ENCODE data around the gene RNF224.

The RNF224 gene

DNA sequence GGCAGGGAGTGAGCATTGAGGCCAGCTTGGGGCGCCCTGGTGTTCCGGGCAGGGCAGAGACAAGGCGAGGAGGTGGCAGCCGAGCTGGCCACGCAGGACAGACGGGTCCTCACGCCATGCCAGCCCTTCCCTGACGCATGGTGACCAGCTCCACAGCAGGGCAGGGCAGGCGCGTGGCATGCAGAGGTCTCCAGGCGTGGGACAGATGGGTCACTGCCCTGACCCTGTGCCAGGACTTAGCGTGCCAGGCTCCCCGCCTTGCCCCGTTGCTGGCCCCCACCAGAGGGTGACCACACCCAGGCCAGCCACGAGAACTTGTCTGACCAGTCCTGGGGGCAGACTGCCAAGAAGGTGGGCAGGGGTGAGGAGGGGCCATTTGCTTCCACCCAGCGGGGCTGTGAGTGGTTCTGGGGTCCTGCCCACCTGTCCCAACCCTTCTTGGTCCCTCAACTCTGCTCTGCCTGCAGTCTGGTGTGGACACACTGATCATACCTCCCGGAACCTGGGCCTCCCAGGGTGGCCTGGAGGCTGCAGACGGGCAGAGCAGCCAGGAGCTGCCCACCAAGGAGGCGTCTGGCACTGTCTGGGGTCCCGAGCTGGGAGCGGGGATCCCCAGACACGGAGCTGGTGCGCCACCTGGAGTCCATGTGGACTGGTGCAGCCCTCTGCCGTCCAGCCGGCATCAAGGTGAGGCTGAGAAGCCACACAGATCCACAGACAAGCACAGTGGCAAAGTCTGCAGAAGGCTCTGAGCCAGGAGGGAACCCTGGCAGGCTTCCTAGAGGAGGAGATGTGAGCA, at the start of gene RNF224:
TSS of gene RNF224 (plus strand) at position 449 of the 799 bp plus-strand sequence. CDS start 834 bp downstream, outside the sequence.
- peak; percentile 80 for FAIRE-seq

DNA sequence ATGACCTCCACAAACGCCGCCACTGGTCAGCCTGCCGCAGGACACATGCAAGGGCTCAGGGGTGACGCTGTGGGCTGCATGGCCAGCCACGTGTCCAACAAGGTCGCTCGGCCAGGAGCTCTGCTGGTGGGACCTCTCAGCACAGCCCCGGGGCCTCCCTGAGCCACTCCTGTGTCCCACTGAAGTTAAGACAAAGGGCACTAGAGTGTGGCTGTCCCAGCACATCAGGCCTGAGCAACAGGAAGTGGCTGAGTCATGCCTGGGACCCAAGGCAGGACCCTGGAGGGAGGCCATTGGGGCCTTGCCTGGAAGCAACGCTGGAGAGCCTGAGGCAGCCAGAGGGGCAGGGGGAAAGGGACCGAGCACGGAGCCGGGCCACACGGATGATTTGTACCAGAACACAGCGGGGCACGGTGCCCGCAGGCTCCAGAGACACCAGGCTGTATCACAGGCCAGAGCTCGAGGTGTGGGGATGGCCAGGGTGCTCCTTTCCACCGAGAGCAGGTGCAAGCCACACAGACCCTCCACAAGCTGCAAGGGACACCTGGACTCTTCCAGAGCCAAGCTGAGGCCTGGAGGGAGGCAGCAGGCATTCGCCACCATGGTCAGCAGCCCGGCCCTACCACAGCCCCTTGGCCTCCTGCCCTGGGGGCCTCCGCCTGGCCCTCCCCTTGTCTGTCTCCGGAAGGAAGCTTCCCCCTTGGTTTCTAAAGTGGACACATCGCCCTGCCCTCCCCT, 48.9 kb upstream of the RNF224 start:
- peak; percentile 69 for DNase-seq (ENCODE audit: insufficient read length, low spot score)
- FAIRE-seq: no peak
- no peak for TF ChIP-seq POLR2A (IDR thresholded peaks at IDR 0.05; ENCODE audit: low read depth, low read length)

More for the DNA sequence above, at the start of gene RNF224:
- peak; percentile 98 for DNase-seq (ENCODE audit: insufficient read length, low spot score)
- TF ChIP-seq POLR2A (IDR thresholded peaks at IDR 0.05; ENCODE audit: low read depth, low read length): no peak

DNA sequence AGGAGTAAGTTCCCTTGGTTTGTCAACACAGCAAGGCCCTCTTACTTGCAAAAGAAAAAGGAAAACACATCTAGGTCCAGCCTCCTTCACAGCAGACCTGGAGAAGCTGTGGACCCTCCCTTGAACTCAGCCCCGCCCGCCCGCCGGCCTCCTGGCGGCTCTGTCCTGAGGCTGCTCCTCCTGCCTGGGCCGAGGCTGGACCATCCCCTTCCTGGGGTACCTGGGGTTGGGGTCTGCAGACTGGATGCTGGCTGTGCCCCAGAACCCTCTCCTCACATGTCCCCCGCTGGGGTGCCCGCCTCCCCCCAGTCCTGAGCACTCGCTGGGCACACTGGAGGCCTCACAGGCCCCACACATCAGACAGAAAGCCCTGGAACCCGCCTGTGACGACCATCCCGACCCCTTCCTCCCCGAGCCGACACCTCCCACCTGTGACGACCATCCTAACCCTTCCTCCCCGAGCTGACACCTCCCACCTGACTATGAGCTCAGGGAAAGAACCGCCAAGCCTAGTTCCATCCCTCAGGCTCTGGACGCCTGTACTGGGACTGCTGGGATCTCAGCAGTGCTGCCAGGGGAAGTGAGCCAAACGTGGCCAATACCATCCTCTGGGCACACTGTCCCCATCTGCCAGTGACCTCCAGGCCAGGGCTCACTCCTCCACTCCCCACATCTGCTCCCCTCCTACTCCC, 48.2 kb upstream of the RNF224 start:
- no peak for FAIRE-seq
- no peak for TF ChIP-seq POLR2A (IDR thresholded peaks at IDR 0.05; ENCODE audit: low read depth, low read length)
- no peak for DNase-seq (ENCODE audit: insufficient read length, low spot score)

DNA sequence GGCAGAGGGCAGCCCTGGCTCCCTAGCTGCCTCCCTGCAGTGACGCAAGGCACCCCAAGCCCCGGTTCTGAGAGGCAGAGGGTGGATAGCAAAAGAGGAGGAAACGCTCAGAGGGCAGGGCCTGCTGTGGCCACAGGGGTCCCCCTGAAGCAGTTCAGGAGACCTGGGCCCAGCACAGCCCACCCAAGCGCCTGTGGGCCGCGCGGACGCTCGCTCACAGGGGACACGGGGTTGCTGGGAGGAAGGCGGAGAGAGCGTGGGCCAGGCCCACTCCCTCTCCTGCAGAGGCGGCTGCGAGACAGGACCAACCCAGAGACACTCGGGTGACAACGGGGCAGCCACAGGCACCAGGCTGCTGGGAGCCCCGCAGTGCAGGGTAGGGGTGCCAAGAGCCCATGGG, 47.5 kb upstream of the RNF224 start:
- FAIRE-seq (no peak), DNase-seq (ENCODE audit: insufficient read length, low spot score) (no peak)
- no peak for TF ChIP-seq POLR2A (IDR thresholded peaks at IDR 0.05; ENCODE audit: low read depth, low read length)

- TF ChIP-seq POLR2A (IDR thresholded peaks at IDR 0.05; ENCODE audit: low read depth, low read length): no peak
- FAIRE-seq (no peak), DNase-seq (ENCODE audit: insufficient read length, low spot score) (no peak)
These were observed 46.8 kb upstream of the RNF224 start for GRCh38 chr9:137180491-137180890.

DNA sequence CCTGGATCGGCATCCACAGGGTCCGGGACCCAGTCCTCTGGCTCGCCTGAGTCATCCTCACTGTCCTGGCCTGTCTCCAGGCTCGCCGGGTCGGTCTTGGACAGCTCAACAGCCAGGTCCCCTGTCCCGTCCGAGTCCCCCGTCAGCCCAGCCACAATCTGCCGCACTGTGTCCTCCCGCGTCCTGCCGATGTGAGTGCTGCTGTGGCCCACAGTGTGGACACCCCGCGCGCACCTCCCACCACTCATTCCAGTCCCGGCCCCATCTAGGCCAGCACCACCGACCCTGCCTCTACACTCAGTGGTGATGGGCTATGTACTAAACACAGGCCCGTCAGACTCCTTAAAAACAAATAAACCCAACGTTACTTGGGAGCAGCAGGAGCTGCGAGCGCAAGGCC, 45.6 kb upstream of the RNF224 start:
- no peak for FAIRE-seq
- no peak for DNase-seq (ENCODE audit: insufficient read length, low spot score)
- TF ChIP-seq POLR2A (IDR thresholded peaks at IDR 0.05; ENCODE audit: low read depth, low read length): no peak

DNA sequence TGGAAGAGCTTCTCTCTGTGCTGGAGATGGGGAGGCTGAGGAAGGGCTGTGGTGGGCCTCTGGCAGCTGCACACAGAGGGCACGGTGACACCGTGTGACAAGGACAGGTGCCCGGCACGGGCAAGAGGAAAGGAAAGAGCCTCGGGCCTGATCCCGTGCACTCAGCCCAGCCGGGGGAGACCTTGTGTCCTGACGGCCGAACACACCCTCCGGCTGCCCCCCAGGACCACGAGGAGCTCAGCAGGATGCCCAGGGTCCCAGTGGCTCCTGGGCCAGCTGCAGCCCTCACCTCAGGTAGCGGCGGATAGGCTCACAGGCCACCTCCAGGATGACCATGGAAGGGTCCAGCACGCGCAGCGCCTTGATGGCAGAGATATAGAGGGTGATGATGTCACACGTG, 44.5 kb upstream of the RNF224 start:
- DNase-seq (ENCODE audit: insufficient read length, low spot score) (no peak), FAIRE-seq (no peak)
- TF ChIP-seq POLR2A (IDR thresholded peaks at IDR 0.05; ENCODE audit: low read depth, low read length): no peak

DNA sequence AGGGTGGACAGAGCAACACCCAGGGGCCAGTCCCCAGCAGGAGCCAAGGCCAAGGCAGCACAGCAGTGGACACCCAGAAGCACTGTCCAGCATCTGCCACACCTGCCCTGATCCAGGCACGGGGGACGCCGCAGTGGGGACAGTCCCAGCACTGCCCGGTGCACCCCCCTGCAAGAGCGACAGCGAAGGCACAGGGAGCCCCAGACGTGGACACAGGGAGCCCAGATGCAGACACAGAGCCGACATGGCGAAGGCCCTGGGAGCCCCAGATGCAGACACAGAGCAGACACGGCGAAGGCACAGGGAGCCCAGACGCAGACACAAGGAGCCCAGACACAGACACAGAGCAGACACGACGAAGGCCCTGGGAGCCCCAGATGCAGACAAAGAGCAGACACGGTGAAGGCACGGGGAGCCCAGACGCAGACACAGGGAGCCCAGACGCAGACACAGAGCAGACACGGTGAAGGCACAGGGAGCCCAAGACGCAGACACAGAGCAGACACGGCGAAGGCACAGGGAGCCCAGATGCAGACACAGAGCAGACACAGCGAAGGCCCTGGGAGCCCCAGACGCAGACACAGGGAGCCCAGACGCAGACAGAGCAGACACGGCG, 43.2 kb upstream of the RNF224 start:
- FAIRE-seq: no peak
- TF ChIP-seq POLR2A (IDR thresholded peaks at IDR 0.05; ENCODE audit: low read depth, low read length): no peak
- no peak for DNase-seq (ENCODE audit: insufficient read length, low spot score)

- no peak for DNase-seq (ENCODE audit: insufficient read length, low spot score)
- TF ChIP-seq POLR2A (IDR thresholded peaks at IDR 0.05; ENCODE audit: low read depth, low read length): no peak
- FAIRE-seq: no peak
These were observed 42.2 kb upstream of the RNF224 start for GRCh38 chr9:137184881-137185660.

GRCh38 chr9:137185921-137186320, 41.4 kb upstream of the RNF224 start:
- no peak for TF ChIP-seq POLR2A (IDR thresholded peaks at IDR 0.05; ENCODE audit: low read depth, low read length)
- FAIRE-seq (no peak), DNase-seq (ENCODE audit: insufficient read length, low spot score) (no peak)

GRCh38 chr9:137186385-137186784, 40.9 kb upstream of the RNF224 start:
- DNase-seq (ENCODE audit: insufficient read length, low spot score) (no peak), FAIRE-seq (no peak)
- TF ChIP-seq POLR2A (IDR thresholded peaks at IDR 0.05; ENCODE audit: low read depth, low read length): no peak

DNA sequence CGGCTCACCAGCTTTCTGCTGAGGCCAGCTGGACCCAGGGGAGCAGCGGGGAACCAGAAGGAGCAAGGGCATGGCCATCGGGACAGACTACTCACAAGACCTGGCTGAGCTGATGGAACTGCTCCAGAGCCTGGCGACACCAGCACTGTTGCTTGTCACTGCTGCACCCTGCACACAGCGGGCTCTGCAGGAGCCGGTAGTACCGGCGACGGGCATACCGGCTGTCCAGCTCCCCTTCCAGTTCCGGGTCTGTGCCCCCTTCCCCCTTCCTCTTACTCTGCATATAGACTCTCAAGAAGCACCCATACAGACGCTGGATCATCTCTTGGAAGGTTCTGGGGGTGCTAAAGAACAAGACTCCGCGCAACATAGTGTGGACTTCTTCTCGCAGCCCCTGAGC, 39.9 kb upstream of the RNF224 start:
- DNase-seq (ENCODE audit: insufficient read length, low spot score): no peak
- TF ChIP-seq POLR2A (IDR thresholded peaks at IDR 0.05; ENCODE audit: low read depth, low read length): no peak
- FAIRE-seq: no peak

DNA sequence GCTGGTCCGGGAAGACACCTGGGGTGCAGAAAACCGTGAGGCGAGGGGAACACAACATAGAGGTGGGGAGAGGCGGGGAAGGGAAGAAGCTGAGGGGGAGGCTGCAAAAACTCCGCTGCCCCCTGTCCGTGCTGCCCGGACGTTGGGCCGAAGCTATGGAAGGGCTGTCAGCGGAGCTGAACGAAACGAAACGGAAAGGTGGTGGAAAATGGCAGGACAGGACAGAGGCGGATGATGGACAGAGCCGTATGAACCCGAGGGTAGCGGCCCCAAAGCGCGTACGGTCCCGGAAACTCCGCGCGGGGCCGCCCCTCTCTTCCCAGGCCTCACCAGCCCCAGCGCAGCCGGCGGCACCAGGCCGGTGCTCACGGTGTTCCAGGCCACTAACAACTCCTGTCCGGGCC, 39.2 kb upstream of the RNF224 start:
- no peak for FAIRE-seq
- DNase-seq (ENCODE audit: insufficient read length, low spot score): no peak
- no peak for TF ChIP-seq POLR2A (IDR thresholded peaks at IDR 0.05; ENCODE audit: low read depth, low read length)

Measured in H54 (cell line).